ENCODE data around the gene AKR1D1. TPM values are rescaled to one million over a fixed set of nuclear protein-coding genes. Genes with fewer than 3 reads are reported as not detected.

Gene AKR1D1
- total and polyA plus RNA-seq, 2 of the 13 experiments (the other 11 are each of a cell fraction or from before 2014, with no cell fraction given): 6.9 to 37.0 TPM

DNA sequence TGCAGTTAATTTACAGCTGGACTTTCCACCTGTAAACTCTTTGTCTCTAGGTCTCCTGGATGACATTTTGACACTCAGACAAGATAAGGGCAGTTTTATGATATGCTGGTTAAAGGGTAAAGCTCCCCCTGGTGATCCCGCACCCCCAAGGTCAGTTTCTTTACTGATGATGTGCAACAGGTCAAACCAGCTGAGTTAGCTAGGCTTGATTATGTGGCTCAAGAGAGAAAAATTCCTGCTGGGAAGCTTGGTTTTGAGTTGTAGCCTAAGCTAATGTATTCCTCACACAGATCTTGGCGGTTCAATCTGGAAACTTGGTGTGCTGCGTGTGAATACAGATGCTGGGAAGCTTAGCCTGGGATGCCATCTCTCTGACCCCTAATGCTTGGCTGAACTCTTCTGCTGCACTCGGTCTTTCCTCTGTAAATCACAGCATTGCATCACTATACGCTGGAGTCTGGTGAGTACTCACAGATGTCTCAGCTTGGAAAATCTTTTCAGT lies 11.4 kb upstream of the AKR1D1 start (continued):
- TF ChIP-seq GATA4 (IDR thresholded peaks at IDR 0.05; ENCODE audit: borderline replicate concordance, low read depth): peak; percentile 61
- TF ChIP-seq MIER3 (CRISPR knock-in tag; IDR thresholded peaks at IDR 0.05; ENCODE audit: borderline replicate concordance): no peak
- TF ChIP-seq ZNF430 (CRISPR knock-in tag; IDR thresholded peaks at IDR 0.05): 0 out of 2 replicates have a peak, but pooled peaks have one; percentile 41
- peak; percentile 61 for TF ChIP-seq TBX2 (CRISPR knock-in tag; IDR thresholded peaks at IDR 0.05; ENCODE audit: borderline replicate concordance)
- no peak for TF ChIP-seq FOXP1 (IDR thresholded peaks at IDR 0.05)
- TF ChIP-seq FOXP1 (CRISPR knock-in tag; IDR thresholded peaks at IDR 0.05): peak; percentile 58; the same call in 1 of the 2 replicates
- peak; percentile 94 for TF ChIP-seq GFI1 (CRISPR knock-in tag; IDR thresholded peaks at IDR 0.05; ENCODE audit: borderline replicate concordance)
- TF ChIP-seq, protein P1, sequence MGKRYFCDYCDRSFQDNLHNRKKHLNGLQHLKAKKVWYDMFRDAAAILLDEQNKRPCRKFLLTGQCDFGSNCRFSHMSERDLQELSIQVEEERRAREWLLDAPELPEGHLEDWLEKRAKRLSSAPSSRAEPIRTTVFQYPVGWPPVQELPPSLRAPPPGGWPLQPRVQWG (CRISPR knock-in tag; IDR thresholded peaks at IDR 0.05; ENCODE audit: borderline replicate concordance, low read depth): no peak
- no peak for TF ChIP-seq RBAK (CRISPR knock-in tag; IDR thresholded peaks at IDR 0.05)
- TF ChIP-seq, protein P2, sequence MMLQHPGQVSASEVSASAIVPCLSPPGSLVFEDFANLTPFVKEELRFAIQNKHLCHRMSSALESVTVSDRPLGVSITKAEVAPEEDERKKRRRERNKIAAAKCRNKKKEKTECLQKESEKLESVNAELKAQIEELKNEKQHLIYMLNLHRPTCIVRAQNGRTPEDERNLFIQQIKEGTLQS (CRISPR knock-in tag; IDR thresholded peaks at IDR 0.05): peak; percentile 71
- TF ChIP-seq GRHL1 (CRISPR knock-in tag; conservative IDR thresholded peaks at IDR 0.05): no peak
- TF ChIP-seq FOXO1 (CRISPR knock-in tag; IDR thresholded peaks at IDR 0.05): no peak
- no peak for TF ChIP-seq LBX2 (CRISPR knock-in tag; IDR thresholded peaks at IDR 0.05; ENCODE audit: borderline replicate concordance)
- peak; percentile 36; the same call in 1 of the 2 replicates for TF ChIP-seq ZNF816 (CRISPR knock-in tag; IDR thresholded peaks at IDR 0.05; ENCODE audit: borderline replicate concordance)
- peak; percentile 83 for TF ChIP-seq AHDC1 (CRISPR knock-in tag; IDR thresholded peaks at IDR 0.05; ENCODE audit: borderline replicate concordance)
- peak; percentile 41; the same call in 1 of the 2 replicates for TF ChIP-seq ZGPAT (CRISPR knock-in tag; IDR thresholded peaks at IDR 0.05)
- TF ChIP-seq KDM1A (CRISPR knock-in tag; IDR thresholded peaks at IDR 0.05): 0 out of 2 replicates have a peak, but pooled peaks have one; percentile 25
- 0 out of 2 replicates have a peak, but pooled peaks have one; percentile 24 for TF ChIP-seq ZMYM2 (CRISPR knock-in tag; IDR thresholded peaks at IDR 0.05)
- no peak for TF ChIP-seq NONO (IDR thresholded peaks at IDR 0.05)
- peak; percentile 42; the same call in 1 of the 2 replicates for TF ChIP-seq NONO (CRISPR knock-in tag; conservative IDR thresholded peaks at IDR 0.05)
- TF ChIP-seq ZBTB20 (CRISPR knock-in tag; IDR thresholded peaks at IDR 0.05; ENCODE audit: borderline replicate concordance, low read depth): 0 out of 2 replicates have a peak, but pooled peaks have one; percentile 22

Data from HepG2 (cell line).